ENCODE results near the gene IGDCC3. TPM values are rescaled to one million over a fixed set of nuclear protein-coding genes. Genes with fewer than 3 reads are reported as not detected.

The IGDCC3 gene
- total RNA-seq, 6 donors from 2014 or later: 0.10 to 0.29 TPM; not detected in 4

- Histone ChIP-seq H3K27me3 (no peaks in the 10 kb centered on the region), H3K4me3 (no peak overlapping the region), H3K36me3 (no peaks in the 10 kb centered on the region), H3K9me3 (no peaks in the 10 kb centered on the region), H3K4me1 (peaks cover 0 to 4% (median 0%) of the 10 kb centered on the region in 4 donors), H3K27ac (no peak overlapping the region)
- DNase-seq: no peak
- ATAC-seq (ENCODE audit: low FRiP score in 2 of 2): no peak
- 17 to 32% methylated on average over 3 to 9 of the region's 9 CpGs for WGBS, 2 donors
- TF ChIP-seq EP300 (IDR thresholded peaks at IDR 0.05) (no peak), POLR2A (IDR thresholded peaks at IDR 0.05) (no peak), POLR2AphosphoS5 (IDR thresholded peaks at IDR 0.05) (no peak)
- TF ChIP-seq, protein P1, sequence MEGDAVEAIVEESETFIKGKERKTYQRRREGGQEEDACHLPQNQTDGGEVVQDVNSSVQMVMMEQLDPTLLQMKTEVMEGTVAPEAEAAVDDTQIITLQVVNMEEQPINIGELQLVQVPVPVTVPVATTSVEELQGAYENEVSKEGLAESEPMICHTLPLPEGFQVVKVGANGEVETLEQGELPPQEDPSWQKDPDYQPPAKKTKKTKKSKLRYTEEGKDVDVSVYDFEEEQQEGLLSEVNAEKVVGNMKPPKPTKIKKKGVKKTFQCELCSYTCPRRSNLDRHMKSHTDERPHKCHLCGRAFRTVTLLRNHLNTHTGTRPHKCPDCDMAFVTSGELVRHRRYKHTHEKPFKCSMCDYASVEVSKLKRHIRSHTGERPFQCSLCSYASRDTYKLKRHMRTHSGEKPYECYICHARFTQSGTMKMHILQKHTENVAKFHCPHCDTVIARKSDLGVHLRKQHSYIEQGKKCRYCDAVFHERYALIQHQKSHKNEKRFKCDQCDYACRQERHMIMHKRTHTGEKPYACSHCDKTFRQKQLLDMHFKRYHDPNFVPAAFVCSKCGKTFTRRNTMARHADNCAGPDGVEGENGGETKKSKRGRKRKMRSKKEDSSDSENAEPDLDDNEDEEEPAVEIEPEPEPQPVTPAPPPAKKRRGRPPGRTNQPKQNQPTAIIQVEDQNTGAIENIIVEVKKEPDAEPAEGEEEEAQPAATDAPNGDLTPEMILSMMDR (IDR thresholded peaks at IDR 0.05): no peak
These were observed 54.7 kb downstream of the IGDCC3 start for GRCh38 chr15:65323071-65323511.

GRCh38 chr15:65318870-65319356, 58.9 kb downstream of the IGDCC3 start:
- H3K27ac ChIP-seq: no peak overlapping the region
- peak; percentile 94 to 97 for ATAC-seq (ENCODE audit: low FRiP score in 2 of 2)
- 33% methylated on average over 5 of the region's 5 CpGs for whole genome bisulfite sequencing, 2 donors

GRCh38 chr15:65312400-65312916, 65.3 kb downstream of the IGDCC3 start:
- no peak for TF ChIP-seq EP300 (IDR thresholded peaks at IDR 0.05)
- TF ChIP-seq, protein P1 (IDR thresholded peaks at IDR 0.05): no peak
- no peak for TF ChIP-seq POLR2A (IDR thresholded peaks at IDR 0.05)
- TF ChIP-seq POLR2AphosphoS5 (IDR thresholded peaks at IDR 0.05): no peak
- Histone ChIP-seq H3K4me1 (no peaks in the 10 kb centered on the region), H3K36me3 (no peaks in the 10 kb centered on the region), H3K27ac (no peak overlapping the region), H3K4me3 (no peak overlapping the region), H3K27me3 (no peaks in the 10 kb centered on the region), H3K9me3 (no peaks in the 10 kb centered on the region)
- DNase-seq: no peak
- 64 to 72% methylated on average over 11 of the region's 11 CpGs for WGBS, 2 donors
- ATAC-seq (ENCODE audit: low FRiP score in 2 of 2): no peak

More at GRCh38 chr15:65318870-65319356, 58.9 kb downstream of the IGDCC3 start:
- Histone ChIP-seq H3K9me3 (no peaks in the 10 kb centered on the region), H3K27me3 (no peaks in the 10 kb centered on the region), H3K36me3 (no peaks in the 10 kb centered on the region), H3K4me3 (no peak overlapping the region), H3K4me1 (no peaks in the 10 kb centered on the region)
- DNase-seq: peak in 1 of 2 donors; percentile 77
- no peak for TF ChIP-seq POLR2AphosphoS5 (IDR thresholded peaks at IDR 0.05)
- TF ChIP-seq, protein P1 (IDR thresholded peaks at IDR 0.05): peak; percentile 89 to 95 (median 92)
- TF ChIP-seq EP300 (IDR thresholded peaks at IDR 0.05): no peak
- no peak for TF ChIP-seq POLR2A (IDR thresholded peaks at IDR 0.05)

DNA sequence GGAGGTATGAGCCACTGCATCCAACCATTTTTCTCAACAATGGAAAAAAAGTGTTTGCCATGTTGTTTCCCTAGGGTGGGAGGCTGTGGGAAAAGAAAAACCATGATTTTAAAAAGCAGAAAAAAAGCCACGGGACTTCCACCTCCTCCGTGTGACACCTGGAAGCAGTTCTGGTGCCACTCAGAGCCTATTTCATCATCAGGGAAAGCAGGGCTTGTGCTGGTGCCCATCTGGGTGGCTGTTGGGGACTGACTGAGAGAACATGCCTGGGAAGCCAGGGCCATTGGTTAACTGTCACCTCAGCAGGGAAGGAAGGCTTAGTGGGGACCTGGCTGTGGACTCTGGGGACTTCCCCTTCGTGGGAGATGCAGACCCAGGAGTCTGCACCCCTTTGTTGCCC, 66.0 kb downstream of the IGDCC3 start:
- WGBS, 2 donors: 27 to 45% methylated on average over 3 of the region's 3 CpGs
- no peak overlapping the region for H3K27ac ChIP-seq
- H3K9me3 ChIP-seq: no peaks in the 10 kb centered on the region
- no peak overlapping the region for H3K4me3 ChIP-seq
- H3K4me1 ChIP-seq: no peaks in the 10 kb centered on the region
- ATAC-seq (ENCODE audit: low FRiP score in 2 of 2) (no peak), DNase-seq (no peak)
- H3K36me3 ChIP-seq: no peaks in the 10 kb centered on the region
- no peaks in the 10 kb centered on the region for H3K27me3 ChIP-seq
- TF ChIP-seq POLR2AphosphoS5 (IDR thresholded peaks at IDR 0.05): no peak
- TF ChIP-seq, protein P1 (IDR thresholded peaks at IDR 0.05): no peak

Data from upper lobe of left lung (tissue), 6 donors.